ENCODE results near the gene FAM200A. TPM values are rescaled to one million over a fixed set of nuclear protein-coding genes. Genes with fewer than 3 reads are reported as not detected.
"Not testable (repeated sequence)": the region's sequence is repeated elsewhere in the genome, so short reads cannot be mapped to it uniquely, and the experiment has no call there.

The FAM200A gene
- total and polyA plus RNA-seq, 5 experiments from 2014 or later, result 3.2 to 11.3 (median 6.3) TPM

GRCh38 chr7:99531354-99531765, 20.6 kb downstream of the FAM200A start:
- DNase-seq (no peak), ATAC-seq (no peak)
- Mint-ChIP-seq H3K36me3 (peaks cover 30 to 62% (median 60%) of the 10 kb centered on the region in 3 donors), H3K27me3 (no peaks in the 10 kb centered on the region), H3K4me1 (peaks cover 0 to 4% (median 0%) of the 10 kb centered on the region in 4 donors), H3K27ac (no peak overlapping the region), H3K4me3 (no peak overlapping the region), H3K9me3 (peaks cover 0 to 56% (median 33%) of the 10 kb centered on the region in 9 donors)
- POLR2A ChIA-PET, result no interaction called here

- peak; percentile 45 to 59 for ATAC-seq
- Mint-ChIP-seq H3K4me3 (peak overlapping the region in 1 of 10 donors; percentile 25), H3K27ac (peak overlapping the region in 5 of 10 donors; percentile 5 to 85 (median 52)), H3K9me3 (peaks cover 0 to 21% (median 9%) of the 10 kb centered on the region in 9 donors), H3K4me1 (peaks cover 0 to 8% (median 2%) of the 10 kb centered on the region in 4 donors), H3K36me3 (peaks cover 17 to 63% (median 36%) of the 10 kb centered on the region in 3 donors), H3K27me3 (no peaks in the 10 kb centered on the region)
- POLR2A ChIA-PET, result interaction anchor here (0.6 to 1.4 kb wide), 2 partner anchors 26 to 55 kb away, joined by 3 to 4 read pairs; partner anchors contain the start of gene FAM200A
- DNase-seq, result peak in 3 of 10 donors; percentile 9 to 25 (median 15)
Observed at GRCh38 chr7:99525713-99526440, 26.0 kb downstream of the FAM200A start.

GRCh38 chr7:99521399-99521798, 30.5 kb downstream of the FAM200A start:
- DNase-seq, result no peak
- H3K36me3 Mint-ChIP-seq, result peaks cover 9 to 57% (median 22%) of the 10 kb centered on the region in 3 donors
- no peak for ATAC-seq
- H3K4me3 Mint-ChIP-seq, result no peak overlapping the region
- no peaks in the 10 kb centered on the region for H3K27me3 Mint-ChIP-seq
- H3K27ac Mint-ChIP-seq, result no peak overlapping the region
- POLR2A ChIA-PET, result interaction anchor here (1.1 kb wide), 1 partner anchor 22 kb away, joined by 4 read pairs; the partner anchor contains the start of gene ZNF394
- peaks cover 0 to 8% (median 0%) of the 10 kb centered on the region in 4 donors for H3K4me1 Mint-ChIP-seq
- no peaks in the 10 kb centered on the region for H3K9me3 Mint-ChIP-seq

DNA sequence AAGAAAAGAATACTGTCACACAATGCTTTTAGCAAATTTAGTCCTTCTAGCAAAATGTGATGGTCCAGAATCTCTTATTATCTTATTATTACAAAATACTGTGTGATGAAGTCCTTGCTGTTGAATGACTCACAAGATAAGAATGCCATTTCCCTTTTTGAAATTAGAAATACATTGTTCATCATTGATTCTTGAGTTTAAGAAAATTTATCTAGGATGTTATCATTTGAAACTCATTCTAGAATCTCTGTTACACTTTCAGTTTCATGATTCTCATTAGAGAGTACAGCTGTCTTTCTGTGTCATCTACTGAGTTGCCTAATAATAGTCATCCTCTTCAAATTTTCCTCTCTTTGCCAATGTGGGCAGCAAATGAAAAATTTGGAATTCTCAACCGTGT, 37.9 kb downstream of the FAM200A start:
- no peaks in the 10 kb centered on the region for H3K27me3 Mint-ChIP-seq
- no peak for DNase-seq
- peaks cover 0 to 69% (median 11%) of the 10 kb centered on the region in 3 donors for H3K36me3 Mint-ChIP-seq
- ATAC-seq, result no peak
- H3K4me1 Mint-ChIP-seq, result peaks cover 3 to 26% (median 10%) of the 10 kb centered on the region in 4 donors
- H3K4me3 Mint-ChIP-seq, result no peak overlapping the region
- no peak overlapping the region for H3K27ac Mint-ChIP-seq
- POLR2A ChIA-PET, result interaction anchor here (0.6 kb wide), 1 partner anchor 364 kb away, joined by 3 read pairs; no protein-coding TSS in a partner anchor
- H3K9me3 Mint-ChIP-seq, result no peaks in the 10 kb centered on the region

DNA sequence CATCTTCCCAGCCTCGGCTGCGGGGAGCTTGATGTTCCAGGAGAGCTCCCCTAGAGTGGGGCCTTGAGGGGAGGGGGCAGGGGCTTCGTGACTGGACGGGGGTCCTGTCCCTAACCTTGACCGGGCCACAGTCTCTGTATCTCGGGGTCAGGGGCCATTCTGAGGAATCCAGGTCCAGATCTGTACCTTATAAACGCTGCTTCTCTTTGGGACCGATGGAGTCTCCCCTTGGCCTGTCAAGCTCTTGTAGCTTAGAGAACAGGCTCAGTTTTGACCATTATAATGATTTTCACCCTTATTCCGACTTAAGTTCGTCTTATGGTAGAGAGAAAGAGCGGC, 46.6 kb downstream of the FAM200A start:
- H3K4me3 Mint-ChIP-seq, result peak overlapping the region; percentile 83 to 100 (median 98)
- ATAC-seq (no peak), DNase-seq (no peak)
- no peaks in the 10 kb centered on the region for H3K9me3 Mint-ChIP-seq
- H3K4me1 Mint-ChIP-seq, result peaks cover 15 to 46% (median 29%) of the 10 kb centered on the region in 4 donors
- POLR2A ChIA-PET, result interaction anchor here (0.5 to 4.3 kb wide), 28 partner anchors 10 to 1254 kb away, joined by 3 to 71 read pairs (median 4); partner anchors contain the start of genes ARPC1A, ATP5MF, BUD31 and FAM200A
- H3K36me3 Mint-ChIP-seq, result peaks cover 0 to 4% (median under 1%) of the 10 kb centered on the region in 3 donors
- peak overlapping the region; percentile 96 to 100 (median 98) for H3K27ac Mint-ChIP-seq
- H3K27me3 Mint-ChIP-seq, result no peaks in the 10 kb centered on the region

- H3K27ac Mint-ChIP-seq, result peak within 1 kb of the TSS; percentile 96 to 100 (median 98)
- ATAC-seq (peak; percentile 84 to 85), DNase-seq (peak; percentile 93 to 99 (median 96))
- no peaks in the 10 kb centered on the region for H3K27me3 Mint-ChIP-seq
- POLR2A ChIA-PET, result interaction anchor here (0.5 to 4.3 kb wide), 29 partner anchors 11 to 1253 kb away, joined by 3 to 71 read pairs (median 4); partner anchors contain the start of genes ARPC1A, ATP5MF, BUD31 and FAM200A
- peak within 1 kb of the TSS; percentile 83 to 100 (median 98) for H3K4me3 Mint-ChIP-seq
- no peaks in the 10 kb centered on the region for H3K9me3 Mint-ChIP-seq
- peaks cover 15 to 48% (median 31%) of the 10 kb centered on the region in 4 donors for H3K4me1 Mint-ChIP-seq
- peaks cover 0 to 5% (median 5%) of the 10 kb centered on the region in 3 donors for H3K36me3 Mint-ChIP-seq
Observed at GRCh38 chr7:99504603-99505323, 47.2 kb downstream of the FAM200A start, which contains the start of gene ZKSCAN5. TSS of gene ZKSCAN5 (plus strand) at chr7:99504662. CDS start at chr7:99506045, 1,383 bp downstream.

DNA sequence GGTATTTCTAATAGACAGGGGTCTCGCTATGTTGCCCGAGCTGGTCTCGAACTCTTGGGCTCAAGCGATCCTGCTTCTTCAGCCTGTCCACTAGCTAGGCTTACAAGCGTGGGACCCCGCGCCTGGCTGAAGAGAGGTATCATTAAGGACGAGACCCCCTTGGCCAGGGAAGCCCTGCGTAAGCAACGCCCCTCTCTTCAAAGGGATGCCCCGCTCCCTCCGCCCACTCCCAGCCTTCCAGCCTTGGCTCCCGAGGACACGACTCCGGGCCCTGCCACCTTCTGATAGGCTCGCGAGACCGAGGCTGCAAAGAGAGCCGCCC, 47.7 kb downstream of the FAM200A start:
- Mint-ChIP-seq H3K27ac (peak overlapping the region; percentile 96 to 100 (median 98)), H3K36me3 (peaks cover 0 to 5% (median 3%) of the 10 kb centered on the region in 3 donors), H3K4me1 (peaks cover 15 to 42% (median 30%) of the 10 kb centered on the region in 4 donors), H3K9me3 (no peaks in the 10 kb centered on the region), H3K4me3 (peak overlapping the region; percentile 83 to 100 (median 98)), H3K27me3 (no peaks in the 10 kb centered on the region)
- DNase-seq (no peak), ATAC-seq (no peak)
- POLR2A ChIA-PET, result interaction anchor here (0.8 to 4.3 kb wide), 23 partner anchors 19 to 1253 kb away, joined by 3 to 71 read pairs (median 5); partner anchors contain the start of genes ARPC1A, ATP5MF, BUD31 and FAM200A

DNA sequence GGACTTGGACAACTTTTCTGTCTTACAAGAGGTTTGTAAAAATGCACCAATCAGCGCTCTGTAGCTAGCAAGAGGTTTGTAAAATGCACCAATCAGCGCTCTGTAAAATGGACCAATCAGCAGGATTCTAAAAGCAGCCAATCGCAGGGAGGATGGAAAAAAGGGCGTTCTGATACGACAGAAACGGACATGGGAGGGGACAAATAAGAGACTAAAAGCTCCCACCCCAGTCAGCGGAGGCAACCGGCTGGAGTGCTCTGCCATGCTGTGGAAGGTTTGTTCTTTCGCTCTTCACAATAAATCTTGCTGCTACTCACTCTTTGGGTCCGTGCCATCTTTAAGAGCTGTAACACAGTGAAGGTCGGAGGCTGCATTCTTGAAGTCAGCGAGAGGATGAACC, 50.7 kb downstream of the FAM200A start:
- DNase-seq, result peak in 2 of 10 donors; percentile 16 to 21
- POLR2A ChIA-PET, result interaction anchor here (0.6 to 4.3 kb wide), 7 partner anchors 10 to 600 kb away, joined by 3 to 47 read pairs (median 19); partner anchors contain the start of genes AP4M1, ATP5MF, FAM200A and MCM7
- H3K27me3 Mint-ChIP-seq, ATAC-seq, H3K9me3 Mint-ChIP-seq: not testable (repeated sequence)
- Mint-ChIP-seq H3K4me1 (peaks cover 18 to 44% (median 33%) of the 10 kb centered on the region in 4 donors), H3K4me3 (peak overlapping the region; percentile 58 to 100 (median 98)), H3K36me3 (peaks cover 10 to 20% (median 12%) of the 10 kb centered on the region in 3 donors), H3K27ac (peak overlapping the region in 8 of 10 donors; percentile 21 to 100 (median 98))

- Mint-ChIP-seq H3K36me3 (peaks cover 12 to 23% (median 12%) of the 10 kb centered on the region in 3 donors), H3K9me3 (peaks cover 0 to under 1% (median 0%) of the 10 kb centered on the region in 9 donors), H3K27me3 (no peaks in the 10 kb centered on the region), H3K4me3 (peak overlapping the region; percentile 94 to 100 (median 98)), H3K4me1 (peaks cover 13 to 40% (median 29%) of the 10 kb centered on the region in 4 donors), H3K27ac (peak overlapping the region; percentile 97 to 100 (median 99))
- DNase-seq (no peak), ATAC-seq (no peak)
- POLR2A ChIA-PET, result interaction anchor here (0.7 to 4.8 kb wide), 20 partner anchors 9 to 633 kb away, joined by 3 to 59 read pairs (median 7); partner anchors contain the start of genes AP4M1, ATP5MF, BUD31 and CPSF4
Observed at GRCh38 chr7:99500637-99501009, 51.3 kb downstream of the FAM200A start.

GRCh38 chr7:99499721-99500636, 51.9 kb downstream of the FAM200A start, which contains the start of gene ZNF394:
TSS of gene ZNF394 (minus strand) at chr7:99500281. CDS start at chr7:99500093, 188 bp downstream.
- Mint-ChIP-seq H3K4me1 (peaks cover 10 to 36% (median 26%) of the 10 kb centered on the region in 4 donors), H3K9me3 (peaks cover 0 to 3% (median 0%) of the 10 kb centered on the region in 9 donors), H3K36me3 (peaks cover 12 to 29% (median 18%) of the 10 kb centered on the region in 3 donors), H3K27ac (peak within 1 kb of the TSS; percentile 97 to 100 (median 99)), H3K4me3 (peak within 1 kb of the TSS; percentile 94 to 100 (median 98)), H3K27me3 (no peaks in the 10 kb centered on the region)
- ATAC-seq (peak; percentile 46 to 47), DNase-seq (peak; percentile 78 to 95 (median 87))
- POLR2A ChIA-PET, result interaction anchor here (0.6 to 4.8 kb wide), 23 partner anchors 9 to 634 kb away, joined by 3 to 59 read pairs (median 5); partner anchors contain the start of genes AP4M1, ATP5MF, BUD31 and CPSF4

- Mint-ChIP-seq H3K36me3 (peaks cover 13 to 35% (median 24%) of the 10 kb centered on the region in 3 donors), H3K9me3 (peaks cover 0 to 8% (median 1%) of the 10 kb centered on the region in 9 donors), H3K27me3 (no peaks in the 10 kb centered on the region), H3K4me3 (peak overlapping the region; percentile 94 to 100 (median 98)), H3K27ac (peak overlapping the region; percentile 97 to 100 (median 99)), H3K4me1 (peaks cover 8 to 36% (median 26%) of the 10 kb centered on the region in 4 donors)
- ATAC-seq, result peak; percentile 45 to 60
- DNase-seq, result peak in 5 of 10 donors; percentile 23 to 61 (median 52)
- POLR2A ChIA-PET, result interaction anchor here (0.7 to 4.8 kb wide), 20 partner anchors 8 to 602 kb away, joined by 3 to 59 read pairs (median 6); partner anchors contain the start of genes AP4M1, ATP5MF, BUD31 and CPSF4
Observed at GRCh38 chr7:99499371-99499720, 52.6 kb downstream of the FAM200A start.

Data from naive thymus-derived CD8-positive, alpha-beta T cell (primary cell).